Measurements from ENCODE around the gene NUAK1. TPM values are rescaled to one million over a fixed set of nuclear protein-coding genes. Genes with fewer than 3 reads are reported as not detected.

The NUAK1 gene
- total RNA-seq, 1 experiment from 2014 or later, result 10.1 TPM

- Histone ChIP-seq H3K9me3 (ENCODE audit: control insufficient read depth, low read depth, low read length) (no peaks in the 10 kb centered on the region), H2BK120ac (ENCODE audit: low read depth, low read length, poor library complexity, severe bottlenecking) (no peak overlapping the region), H3K27ac (ENCODE audit: insufficient read length, low read depth, low read length) (no peak overlapping the region), H2BK5ac (ENCODE audit: insufficient read length, low read length) (no peak overlapping the region), H4K8ac (replicated peaks; ENCODE audit: insufficient read length, low read depth, low read length) (no peak overlapping the region), H3K14ac (ENCODE audit: insufficient read depth, low read length) (no peak overlapping the region), H2BK15ac (ENCODE audit: low read depth, low read length) (no peak overlapping the region), H3K4ac (ENCODE audit: low read depth, low read length) (no peak overlapping the region), H3K79me2 (ENCODE audit: insufficient read depth, low read length) (no peaks in the 10 kb centered on the region; the same call in 1 of the 2 replicates), H4K91ac (ENCODE audit: insufficient read length, low read depth, low read length) (no peak overlapping the region), H3K56ac (ENCODE audit: insufficient read length, low read depth, low read length) (no peak overlapping the region), H3K4me1 (ENCODE audit: insufficient read depth, low read length) (no peaks in the 10 kb centered on the region), H4K5ac (ENCODE audit: insufficient read length, low read depth, low read length) (no peak overlapping the region), H3K23ac (ENCODE audit: insufficient read length, low read depth, low read length) (no peak overlapping the region), H3K79me1 (ENCODE audit: insufficient read depth, low read depth, low read length, poor library complexity, severe bottlenecking) (no peaks in the 10 kb centered on the region), H2AFZ (ENCODE audit: low read length) (no peak overlapping the region), H3K23me2 (ENCODE audit: insufficient read length, low read depth, low read length, poor library complexity, severe bottlenecking) (no peaks in the 10 kb centered on the region), H3K18ac (ENCODE audit: insufficient read length, low read depth, low read length) (no peak overlapping the region), H2BK12ac (ENCODE audit: insufficient read length, low read depth, low read length) (no peak overlapping the region), H4K20me1 (ENCODE audit: control insufficient read depth, insufficient read depth, insufficient read length) (no peaks in the 10 kb centered on the region), H3T11ph (ENCODE audit: low read length) (no peak overlapping the region), H3K9ac (ENCODE audit: extremely low read depth, insufficient read length, low read length) (no peak overlapping the region), H3K27me3 (ENCODE audit: insufficient read depth, low read length) (no peaks in the 10 kb centered on the region), H3K4me2 (ENCODE audit: insufficient read depth, insufficient read length, low read length) (no peak overlapping the region), H2AK5ac (ENCODE audit: insufficient read length, low read length) (no peak overlapping the region), H2BK20ac (ENCODE audit: low read depth, low read length, poor library complexity, severe bottlenecking) (no peak overlapping the region)
- Mint-ChIP-seq H3K36me3 (ENCODE audit: insufficient read depth in 1 of 3, low read depth in 3 of 3) (no peaks in the 10 kb centered on the region), H3K4me1 (peaks cover 8 to 10% of the 10 kb centered on the region in 2 experiments), H3K9me3 (no peaks in the 10 kb centered on the region), H3K4me3 (no peak overlapping the region), H3K27me3 (ENCODE audit: low read depth) (no peaks in the 10 kb centered on the region; the same call in 1 of the 2 replicates), H3K27ac (no peak overlapping the region)
- DNase-seq, result no peak
- WGBS (ENCODE audit: extremely low coverage, insufficient read length, low lambda C conversion rate), result no CpG with 5 or more reads among the region's 6 CpGs
- no peak for TF ChIP-seq CTCF (conservative IDR thresholded peaks at IDR 0.05)
These were observed 42.8 kb upstream of the NUAK1 start for GRCh38 chr12:106181401-106182114.

Measured in H9 (cell line).